Measurements from ENCODE around the gene DACT1.

DNA sequence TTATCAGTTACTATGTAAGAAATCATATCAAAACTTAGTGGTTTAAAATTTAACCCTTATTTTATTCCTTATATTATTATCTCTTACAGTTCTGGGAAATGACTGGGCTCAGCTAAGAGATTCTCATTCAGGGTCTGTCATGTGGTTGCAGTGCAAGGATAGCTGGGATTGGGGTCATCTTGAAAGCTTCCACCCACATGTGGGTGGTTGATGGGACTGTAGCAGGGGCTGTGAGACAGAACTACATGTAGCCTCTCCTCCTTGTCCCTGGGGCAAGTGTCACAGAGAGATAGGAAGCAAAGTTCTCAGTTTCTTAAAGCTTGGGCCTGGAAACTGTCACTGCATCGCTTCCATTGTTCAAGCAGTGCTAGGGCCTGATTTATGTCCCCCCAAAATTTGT lies 57.8 kb downstream of the DACT1 start:
- TF ChIP-seq, protein P1, sequence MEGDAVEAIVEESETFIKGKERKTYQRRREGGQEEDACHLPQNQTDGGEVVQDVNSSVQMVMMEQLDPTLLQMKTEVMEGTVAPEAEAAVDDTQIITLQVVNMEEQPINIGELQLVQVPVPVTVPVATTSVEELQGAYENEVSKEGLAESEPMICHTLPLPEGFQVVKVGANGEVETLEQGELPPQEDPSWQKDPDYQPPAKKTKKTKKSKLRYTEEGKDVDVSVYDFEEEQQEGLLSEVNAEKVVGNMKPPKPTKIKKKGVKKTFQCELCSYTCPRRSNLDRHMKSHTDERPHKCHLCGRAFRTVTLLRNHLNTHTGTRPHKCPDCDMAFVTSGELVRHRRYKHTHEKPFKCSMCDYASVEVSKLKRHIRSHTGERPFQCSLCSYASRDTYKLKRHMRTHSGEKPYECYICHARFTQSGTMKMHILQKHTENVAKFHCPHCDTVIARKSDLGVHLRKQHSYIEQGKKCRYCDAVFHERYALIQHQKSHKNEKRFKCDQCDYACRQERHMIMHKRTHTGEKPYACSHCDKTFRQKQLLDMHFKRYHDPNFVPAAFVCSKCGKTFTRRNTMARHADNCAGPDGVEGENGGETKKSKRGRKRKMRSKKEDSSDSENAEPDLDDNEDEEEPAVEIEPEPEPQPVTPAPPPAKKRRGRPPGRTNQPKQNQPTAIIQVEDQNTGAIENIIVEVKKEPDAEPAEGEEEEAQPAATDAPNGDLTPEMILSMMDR (IDR thresholded peaks at IDR 0.05; ENCODE audit: low read depth, low read length, missing input control) = no peak
- TF ChIP-seq TAF1 (conservative IDR thresholded peaks at IDR 0.05) = no peak
- TF ChIP-seq GABPA (IDR thresholded peaks at IDR 0.05 in 1 of 2, conservative IDR thresholded peaks at IDR 0.05 in 1 of 2) = no peak
- TF ChIP-seq RAD21 (IDR thresholded peaks at IDR 0.05) = no peak
